22Rv1 (cell line): ENCODE results near the gene AWAT2.

Experiments used
- ZFX ChIP-seq: fragments of 450-650 bp; IDR thresholded peaks from 2 replicates; pipeline ENCODE4 v1.6.1; 2017; ENCODE audit warnings: antibody characterized with exemption, borderline replicate concordance
- TF ChIP-seq, protein P1 (sequence below): fragments of 450-650 bp; IDR thresholded peaks from 2 replicates; pipeline ENCODE4 v1.5.1; 2017; ENCODE audit warnings: mild to moderate bottlenecking

DNA sequence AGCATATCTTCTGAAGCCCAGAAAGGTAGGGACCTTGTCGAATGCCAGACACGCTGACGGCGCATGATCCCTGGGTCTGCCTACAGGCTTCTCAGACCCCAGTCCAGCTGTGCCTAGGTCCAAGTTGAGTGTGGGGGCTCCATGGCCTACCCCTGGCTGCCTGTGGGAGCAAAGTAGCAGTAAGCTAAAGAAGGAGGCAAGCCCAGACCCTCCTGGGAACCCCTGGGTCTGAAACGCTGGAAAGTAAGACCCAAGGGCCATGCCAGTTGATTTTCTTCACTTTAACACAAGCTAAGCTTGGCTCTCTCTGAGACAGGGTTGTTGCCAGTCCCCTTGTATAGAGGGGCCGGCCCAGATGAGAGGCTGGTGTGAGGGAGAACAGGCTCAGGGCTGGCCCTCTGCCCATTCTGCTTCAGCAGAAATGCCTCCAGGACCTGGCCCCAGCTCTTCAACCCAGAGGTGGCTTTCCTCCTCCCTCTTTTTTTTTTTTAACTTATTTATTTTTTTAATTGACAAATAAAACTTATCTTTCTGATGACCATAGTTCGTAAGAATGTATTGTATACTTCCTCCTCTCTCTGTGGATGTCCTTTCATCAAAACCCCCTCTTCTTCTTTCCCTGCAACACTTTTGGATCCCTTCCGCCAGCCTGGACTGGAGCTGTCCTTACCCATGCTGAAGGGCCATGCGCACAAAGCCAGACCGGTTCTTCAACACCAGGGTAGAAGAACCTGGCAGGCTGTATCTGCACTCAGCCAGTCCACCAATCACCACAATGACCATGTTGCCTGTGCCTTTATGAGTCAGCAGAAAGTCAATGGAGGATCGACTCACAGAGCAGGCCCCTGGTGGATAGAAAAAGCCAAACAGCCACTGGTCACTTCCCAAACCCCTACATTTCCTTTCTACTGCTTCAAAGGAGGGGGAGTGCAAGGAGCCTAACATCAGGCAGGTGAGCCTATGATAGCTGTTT is 7.1 kb downstream of the AWAT2 start:
- TF ChIP-seq, protein P1, sequence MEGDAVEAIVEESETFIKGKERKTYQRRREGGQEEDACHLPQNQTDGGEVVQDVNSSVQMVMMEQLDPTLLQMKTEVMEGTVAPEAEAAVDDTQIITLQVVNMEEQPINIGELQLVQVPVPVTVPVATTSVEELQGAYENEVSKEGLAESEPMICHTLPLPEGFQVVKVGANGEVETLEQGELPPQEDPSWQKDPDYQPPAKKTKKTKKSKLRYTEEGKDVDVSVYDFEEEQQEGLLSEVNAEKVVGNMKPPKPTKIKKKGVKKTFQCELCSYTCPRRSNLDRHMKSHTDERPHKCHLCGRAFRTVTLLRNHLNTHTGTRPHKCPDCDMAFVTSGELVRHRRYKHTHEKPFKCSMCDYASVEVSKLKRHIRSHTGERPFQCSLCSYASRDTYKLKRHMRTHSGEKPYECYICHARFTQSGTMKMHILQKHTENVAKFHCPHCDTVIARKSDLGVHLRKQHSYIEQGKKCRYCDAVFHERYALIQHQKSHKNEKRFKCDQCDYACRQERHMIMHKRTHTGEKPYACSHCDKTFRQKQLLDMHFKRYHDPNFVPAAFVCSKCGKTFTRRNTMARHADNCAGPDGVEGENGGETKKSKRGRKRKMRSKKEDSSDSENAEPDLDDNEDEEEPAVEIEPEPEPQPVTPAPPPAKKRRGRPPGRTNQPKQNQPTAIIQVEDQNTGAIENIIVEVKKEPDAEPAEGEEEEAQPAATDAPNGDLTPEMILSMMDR: no peak
- no peak for TF ChIP-seq ZFX
